Subcutaneous adipose tissue (tissue), 4 donors: ENCODE results near the gene FOCAD. TPM values are rescaled to one million over a fixed set of nuclear protein-coding genes. Genes with fewer than 3 reads are reported as not detected.

ENCODE experiments used
- CTCF ChIP-seq: fragments of 450-650 bp; IDR thresholded peaks from one replicate; pipeline ENCODE4 v1.5.1; 2016; ENCODE audit warnings: low read depth, mild to moderate bottlenecking, control low read depth, antibody characterized with exemption, moderate library complexity
- total RNA-seq, 4 donors: library from RNA; depleted of rRNA; stranded (reverse); fragments of >200 nt; gene quantifications; one replicate each; pipeline ENCODE4 v1.1.0, GENCODE V29; 2016

FOCAD gene
- total RNA-seq, 4 donors from 2014 or later, result 24.6 to 31.7 (median 27.5) TPM

DNA sequence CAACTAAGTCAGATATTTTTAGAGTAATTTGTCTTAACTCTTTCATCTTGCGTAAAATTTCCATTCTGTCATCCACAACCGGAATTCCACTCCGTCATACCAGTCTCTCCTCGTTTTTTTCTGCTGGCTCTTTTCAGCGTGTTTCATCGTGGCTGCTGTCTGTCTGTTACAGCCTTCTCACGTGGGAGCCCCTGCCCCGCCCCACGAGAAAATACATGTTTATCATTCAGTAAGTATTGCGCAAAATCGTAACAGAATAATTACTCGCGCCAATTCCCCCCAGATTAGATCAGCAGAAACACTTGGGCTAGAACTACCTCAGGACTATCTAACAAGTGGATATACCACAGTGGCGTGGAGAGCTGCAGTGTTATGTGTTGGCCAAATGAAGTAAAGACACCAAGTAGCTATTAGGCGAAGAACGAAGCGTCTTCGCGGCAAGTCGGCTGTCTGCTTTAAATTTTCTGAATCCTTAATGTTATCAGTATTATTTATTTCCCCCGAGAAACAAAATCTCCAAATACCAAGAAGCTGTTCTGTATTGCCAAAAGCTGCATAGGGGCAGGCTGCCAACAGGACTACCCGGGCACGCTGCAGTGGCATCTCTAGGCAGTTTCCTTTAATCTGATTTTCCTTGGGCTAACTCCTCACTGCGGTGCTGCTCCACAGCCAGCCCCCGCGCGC lies 566 bp upstream of the FOCAD start:
- TF ChIP-seq CTCF, result no peak

DNA sequence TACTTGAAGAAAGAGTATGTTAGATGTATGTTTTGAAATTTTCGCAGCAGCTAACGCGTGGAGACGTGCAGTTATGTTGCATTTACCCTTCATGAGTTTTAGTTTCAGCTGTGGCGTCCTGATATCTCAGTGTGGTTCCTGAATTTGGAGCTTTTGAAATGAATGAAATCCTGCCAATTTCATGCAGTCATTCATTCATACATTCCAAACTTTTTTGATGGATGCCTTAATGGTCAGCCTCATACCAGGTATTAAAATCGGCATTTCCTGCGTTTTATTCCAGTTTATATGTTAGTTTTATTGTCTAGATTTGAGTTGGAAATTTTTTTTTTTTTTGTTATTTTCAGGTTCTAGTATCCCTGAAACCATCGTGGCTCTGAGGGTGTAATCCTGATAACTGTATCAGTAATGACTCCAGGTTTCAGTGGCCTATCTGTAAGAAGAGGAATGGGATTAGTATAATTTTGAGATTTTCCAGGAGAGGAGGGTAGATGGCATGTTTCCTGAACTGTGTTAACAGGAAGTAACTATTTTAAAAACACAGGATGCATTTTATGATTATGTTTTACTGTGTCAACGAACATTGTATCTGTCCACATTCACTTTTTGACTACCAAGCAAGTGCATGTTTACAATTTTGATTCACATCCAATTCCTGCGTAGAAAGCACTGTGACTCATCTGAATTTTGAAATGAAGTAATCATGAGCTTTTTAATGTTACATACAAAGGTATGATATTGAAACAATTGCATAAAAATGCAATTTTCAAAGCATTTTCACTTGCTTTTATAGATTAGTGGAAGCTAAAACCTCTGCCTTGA lies 1.0 kb downstream of the FOCAD start:
- TF ChIP-seq CTCF, result no peak

DNA sequence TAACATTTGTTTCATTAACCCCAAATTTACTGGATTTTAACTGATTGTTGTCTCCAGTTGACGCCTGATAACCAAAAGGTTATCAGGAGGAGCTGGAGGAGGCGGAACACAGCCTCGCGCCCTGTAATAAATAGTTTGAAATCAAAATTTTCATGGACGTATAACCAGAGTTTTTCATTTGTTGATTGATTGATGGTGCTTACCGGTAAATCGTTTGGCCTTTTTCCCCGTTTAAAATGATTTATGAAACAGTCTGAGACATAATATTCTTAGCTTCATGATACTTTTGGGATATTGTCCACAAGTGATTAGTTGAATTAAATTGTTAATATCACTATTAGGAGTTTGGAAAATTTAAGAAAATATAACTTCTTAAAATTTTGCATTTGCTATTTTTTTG lies 1.7 kb downstream of the FOCAD start:
- TF ChIP-seq CTCF, result no peak

- no peak for TF ChIP-seq CTCF
Measured at GRCh38 chr9:20689833-20690232, 5.8 kb downstream of the FOCAD start.

DNA sequence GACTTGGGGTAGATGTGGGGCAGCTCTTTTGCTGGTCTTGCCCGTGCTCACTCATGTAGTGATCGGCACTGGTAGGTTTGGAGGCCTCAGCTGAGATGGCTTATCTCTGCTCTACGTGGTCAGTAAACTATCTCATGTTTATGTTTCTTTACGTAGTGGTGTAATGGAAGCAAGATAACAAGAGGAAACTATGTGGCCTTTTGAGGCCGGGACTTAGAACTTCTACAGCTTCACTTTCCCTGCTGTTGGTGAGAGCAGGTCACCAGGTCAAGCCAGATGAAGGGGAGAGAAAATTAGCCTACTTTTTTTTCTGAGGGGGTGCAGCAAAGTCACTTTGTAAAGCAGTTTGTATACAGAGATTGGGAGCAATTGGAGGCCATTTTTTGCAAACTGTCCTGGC lies 8.5 kb downstream of the FOCAD start:
- TF ChIP-seq CTCF, result no peak

DNA sequence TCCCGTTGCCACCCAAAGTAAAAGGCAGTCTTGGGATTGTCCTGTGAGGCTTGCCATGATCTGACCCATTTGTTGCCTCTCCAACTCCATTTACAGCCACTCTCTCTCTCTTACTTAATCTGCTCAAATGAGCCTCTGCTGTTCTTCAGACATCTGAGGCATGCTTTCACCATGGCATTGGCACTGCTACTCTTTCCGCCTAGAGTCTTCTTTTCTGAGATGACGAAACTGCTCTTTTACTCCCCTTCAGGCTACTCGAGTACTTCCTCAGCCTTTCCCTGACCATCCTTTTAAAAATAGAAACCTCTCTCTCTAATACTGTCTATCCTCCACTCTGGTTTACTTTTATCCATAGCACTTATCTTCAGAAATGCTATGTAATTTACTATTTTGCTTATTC lies 9.0 kb downstream of the FOCAD start:
- no peak for TF ChIP-seq CTCF

- no peak for TF ChIP-seq CTCF
Measured at GRCh38 chr9:20694248-20694647, 10.2 kb downstream of the FOCAD start.
